IMR-90 (cell line): ENCODE measurements around the gene TTK. TPM values are rescaled to one million over a fixed set of nuclear protein-coding genes. Genes with fewer than 3 reads are reported as not detected.

Experiments
- ATAC-seq: fragments of 200-7000 bp; cut with Tn5 transposase; 2 replicates; pipeline ENCODE4 v1.9.1; 2020; ENCODE audit warnings: low read depth, mild to moderate bottlenecking, moderate library complexity
- BruUV-seq: library from RNA; stranded (reverse); fragments of 400-500 nt; replicated peaks from 2 replicates; lab custom pipeline; 2021; lab: Mats Ljungman, UMichigan
- CTCF ChIA-PET: fragments of 300-600 bp; formaldehyde crosslinking; extraction: SDS; loops from one replicate; lab custom pipeline; 2021; ENCODE audit warnings: antibody characterized with exemption; lab: Yijun Ruan, JAX
- POLR2A ChIA-PET: fragments of 300-600 bp; sonication (Branson Sonifier 250); formaldehyde crosslinking; loops from one replicate; lab custom pipeline; 2022; ENCODE audit warnings: antibody characterized with exemption; ENCODE audit not compliant: unreplicated experiment; lab: Charles Lee
- DNase-seq: peaks from one replicate; pipeline ENCODE4 v3.0.0; 2013
- H2AFZ ChIP-seq: replicated peaks from 2 replicates; pipeline ENCODE3; 2013; ENCODE audit warnings: low read length, mild to moderate bottlenecking; ENCODE audit not compliant: poor library complexity
- H2AK5ac ChIP-seq: 2 replicates; pipeline ENCODE4 v1.6.1; 2013; ENCODE audit warnings: low read depth, low read length, inconsistent platforms
- H2AK9ac ChIP-seq: replicated peaks from 2 replicates; pipeline ENCODE3; 2013; ENCODE audit warnings: mild to moderate bottlenecking, low read depth, low read length, moderate library complexity; ENCODE audit not compliant: poor library complexity
- H2BK120ac ChIP-seq: 2 replicates; pipeline ENCODE4 v1.6.1; 2013; ENCODE audit warnings: low read depth, low read length, inconsistent platforms
- H2BK15ac ChIP-seq: 3 replicates; pipeline ENCODE4 v1.6.1; 2013; ENCODE audit warnings: low read depth, low read length, inconsistent platforms
- H2BK20ac ChIP-seq: 2 replicates; pipeline ENCODE4 v1.6.1; 2013; ENCODE audit warnings: low read depth, mild to moderate bottlenecking, inconsistent platforms, low read length, moderate library complexity
- H2BK5ac ChIP-seq: 2 replicates; pipeline ENCODE4 v1.6.1; 2013; ENCODE audit warnings: mild to moderate bottlenecking, low read depth, low read length, inconsistent platforms; ENCODE audit not compliant: poor library complexity, severe bottlenecking
- H3K14ac ChIP-seq: replicated peaks from 2 replicates; pipeline ENCODE4 v1.6.1; 2013; ENCODE audit warnings: low read depth, low read length, inconsistent platforms
- H3K18ac ChIP-seq: 2 replicates; pipeline ENCODE4 v1.6.1; 2013; ENCODE audit warnings: low read depth, low read length, control low read depth
- H3K23ac ChIP-seq: 2 replicates; pipeline ENCODE4 v1.6.1; 2013; ENCODE audit warnings: low read depth, low read length, inconsistent platforms
- H3K27ac ChIP-seq: 2 replicates; pipeline ENCODE4 v1.5.1; 2013; ENCODE audit warnings: mild to moderate bottlenecking, control low read depth, low read length; ENCODE audit not compliant: insufficient read depth
- H3K27me3 ChIP-seq: 2 replicates; pipeline ENCODE4 v1.6.1; 2013; ENCODE audit warnings: low read length; ENCODE audit not compliant: control insufficient read depth, insufficient read depth
- H3K36me3 ChIP-seq: 2 replicates; pipeline ENCODE4 v1.6.1; 2013; ENCODE audit warnings: low read length, mixed read lengths; ENCODE audit not compliant: control insufficient read depth, insufficient read depth
- H3K4ac ChIP-seq: 2 replicates; pipeline ENCODE4 v1.6.1; 2013; ENCODE audit warnings: low read depth, low read length, inconsistent platforms
- H3K4me1 ChIP-seq: 2 replicates; pipeline ENCODE4 v1.6.1; 2013; ENCODE audit warnings: low read length, mixed read lengths; ENCODE audit not compliant: control insufficient read depth, insufficient read depth
- H3K4me2 ChIP-seq: 2 replicates; pipeline ENCODE4 v1.6.1; 2013; ENCODE audit warnings: low read depth, mild to moderate bottlenecking, control low read depth, low read length, moderate library complexity
- H3K4me3 ChIP-seq: 2 replicates; pipeline ENCODE4 v1.5.1; 2013; ENCODE audit warnings: low read depth, mild to moderate bottlenecking, control low read depth, low read length, moderate library complexity; ENCODE audit not compliant: insufficient read depth
- H3K56ac ChIP-seq: 2 replicates; pipeline ENCODE4 v1.6.1; 2013; ENCODE audit warnings: low read length, inconsistent platforms; ENCODE audit not compliant: insufficient read depth; ENCODE audit errors: extremely low read depth
- H3K79me1 ChIP-seq, 2 experiments: 2 replicates each; pipeline ENCODE4 v1.6.1; 2013; ENCODE audit warnings: low read length in 2 of 2, inconsistent platforms in 1 of 2, low read depth in 1 of 2
- H3K9ac ChIP-seq: 2 replicates; pipeline ENCODE4 v1.6.1; 2013; ENCODE audit warnings: low read depth, low read length, control low read depth
- H3K9me1 ChIP-seq: 2 replicates; pipeline ENCODE4 v1.6.1; 2013; ENCODE audit warnings: low read length, inconsistent platforms; ENCODE audit not compliant: insufficient read depth
- H3K9me3 ChIP-seq: 2 replicates; pipeline ENCODE4 v1.6.1; 2013; ENCODE audit warnings: low read length; ENCODE audit not compliant: control insufficient read depth, insufficient read depth
- H4K20me1 ChIP-seq: 2 replicates; pipeline ENCODE4 v1.6.1; 2013; ENCODE audit warnings: low read length, inconsistent platforms; ENCODE audit not compliant: insufficient read depth
- H4K5ac ChIP-seq: 2 replicates; pipeline ENCODE4 v1.6.1; 2013; ENCODE audit warnings: mild to moderate bottlenecking, low read depth, low read length, control low read depth
- H4K8ac ChIP-seq, 2 experiments: 2 replicates each; pipeline ENCODE4 v1.6.1; 2013; ENCODE audit warnings: low read depth in 2 of 2, low read length in 2 of 2, control low read depth in 1 of 2, inconsistent platforms in 1 of 2
- H4K91ac ChIP-seq: 2 replicates; pipeline ENCODE4 v1.6.1; 2013; ENCODE audit warnings: low read depth, low read length, inconsistent platforms; ENCODE audit not compliant: insufficient read depth
- MXI1 ChIP-seq: IDR thresholded peaks from 2 replicates; pipeline ENCODE4 v1.6.1; 2012; ENCODE audit warnings: low read depth, mild to moderate bottlenecking, low read length, moderate library complexity, borderline replicate concordance
- WGBS, 2 experiments: methylation state at CpG; one replicate each; pipeline versions ENCODE4 v1.1.5 to v1.1.7; 2013; ENCODE audit warnings: missing lambda C conversion rate in 2 of 2; ENCODE audit not compliant: insufficient read length in 1 of 2; ENCODE audit errors: extremely low coverage in 2 of 2; 5-methylcytosine and 5-hydroxymethylcytosine counted together
- dilution Hi-C: fragments of 300-500 bp; cut with HindIII; formaldehyde crosslinking; loops from one replicate; pipeline ENCODE4 v1.14.3; 2018; ENCODE audit warnings: low sequenced_read_pairs; ENCODE audit not compliant: unreplicated experiment
- in situ Hi-C: fragments of 300-500 bp; cut with MboI; formaldehyde crosslinking; loops from 3 replicates; pipeline ENCODE4 v1.14.3; 2019; ENCODE audit warnings: low sequenced_read_pairs, inconsistent platforms, mixed read lengths
- intact Hi-C: fragments of 100-400 bp; cut with micrococcal nuclease; formaldehyde crosslinking; loops from 2 replicates; pipeline ENCODE4 v1.10.0; 2022
- polyA plus RNA-seq, 3 experiments: library from polyadenylated mRNA; depleted of rRNA; stranded (reverse); fragments of >200 nt; gene quantifications; 2 replicates each; pipeline ENCODE4 v1.2.3, GENCODE V29; 2012; ENCODE audit warnings: low replicate concordance in 1 of 3
- total RNA-seq: library from RNA; depleted of rRNA; stranded (reverse); fragments of >200 nt; gene quantifications from 2 replicates; pipeline ENCODE4 v1.2.3, GENCODE V29; 2012

Gene TTK
- total and polyA plus RNA-seq, 2 of the 4 experiments (the other 2 are of a cell fraction): 7.5 to 21.5 TPM

DNA sequence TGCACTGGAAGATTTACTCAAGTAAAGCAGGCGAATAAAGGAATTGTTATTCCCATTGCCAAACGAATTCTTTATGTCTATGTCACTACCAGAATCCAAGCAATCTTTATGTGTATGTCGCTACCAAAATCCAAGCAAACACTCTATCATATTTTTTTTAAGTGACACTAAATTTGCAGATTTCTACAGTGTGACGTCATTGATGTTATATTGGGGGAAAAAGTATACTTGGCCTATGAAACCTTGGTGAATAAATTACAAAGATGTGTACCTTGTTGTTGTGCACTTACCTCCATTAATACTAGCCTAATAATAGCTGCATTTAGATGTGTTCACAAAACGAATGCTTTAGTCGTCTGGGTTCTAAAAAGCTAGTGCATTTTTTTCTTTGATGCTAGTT lies 957 bp downstream of the TTK start:
- Histone ChIP-seq H3K27me3 (no peaks in the 10 kb centered on the region), H3K4me2 (peak overlapping the region; percentile 88; the same call in 1 of the 2 replicates), H2BK5ac (no peak overlapping the region), H3K27ac (no peak overlapping the region), H3K14ac (no peak overlapping the region), H3K9me3 (no peaks in the 10 kb centered on the region), H2AFZ (no peak overlapping the region), H3K79me1 (peaks cover 10 to 11% of the 10 kb centered on the region in 2 experiments; a peak in 3 of 4 replicates), H3K36me3 (no peaks in the 10 kb centered on the region), H3K4me3 (peak overlapping the region; percentile 69; the same call in 1 of the 2 replicates), H4K8ac (no peak overlapping the region), H3K23ac (peak overlapping the region; percentile 45; the same call in 1 of the 2 replicates), H3K56ac (no peak overlapping the region), H3K4me1 (no peaks in the 10 kb centered on the region), H3K9me1 (no peaks in the 10 kb centered on the region), H2AK9ac (no peak overlapping the region), H4K20me1 (no peaks in the 10 kb centered on the region), H2AK5ac (no peak overlapping the region), H3K9ac (peak overlapping the region; percentile 12; the same call in 1 of the 2 replicates), H2BK15ac (no peak overlapping the region), H2BK120ac (no peak overlapping the region), H3K4ac (no peak overlapping the region), H4K91ac (no peak overlapping the region), H4K5ac (no peak overlapping the region), H2BK20ac (no peak overlapping the region), H3K18ac (no peak overlapping the region)
- ChIA-PET POLR2A (no interaction called here), CTCF (no interaction called here)
- in situ Hi-C loops (loop anchor here (10.0 kb wide), 1 partner anchor 61 kb away; the partner anchor contains the start of gene ELOVL4), dilution Hi-C loops (no loop called here), intact Hi-C loops (no loop called here)
- BruUV-seq: no TSS peak
- no peak for ATAC-seq
- no peak for TF ChIP-seq MXI1
- WGBS, 2 experiments: no CpG with 5 or more reads among the region's 6 CpGs
- DNase-seq: no peak
